ENCODE measurements around the gene CACNA2D4. TPM values are rescaled to one million over a fixed set of nuclear protein-coding genes. Genes with fewer than 3 reads are reported as not detected.

CACNA2D4 gene
- total RNA-seq, 1 donor from 2014 or later, result 0.58 TPM

- no peak overlapping the region for H3K4me3 ChIP-seq (ENCODE audit: low read depth, low read length)
- DNase-seq (ENCODE audit: low read depth), result no peak
- H3K36me3 ChIP-seq (ENCODE audit: control insufficient read depth, insufficient read depth, low read length), result no peaks in the 10 kb centered on the region
- H3K27me3 ChIP-seq (ENCODE audit: control insufficient read depth, insufficient read depth, low read length), result no peaks in the 10 kb centered on the region
- TF ChIP-seq CTCF (IDR thresholded peaks at IDR 0.05; ENCODE audit: insufficient read depth, low read length, poor library complexity, severe bottlenecking), result no peak
Measured at GRCh38 chr12:1857821-1858220, 60.6 kb downstream of the CACNA2D4 start.

- no peak for TF ChIP-seq CTCF (IDR thresholded peaks at IDR 0.05; ENCODE audit: insufficient read depth, low read length, poor library complexity, severe bottlenecking)
Measured at GRCh38 chr12:1857086-1857485, 61.4 kb downstream of the CACNA2D4 start.

GRCh38 chr12:1855241-1855640, 63.2 kb downstream of the CACNA2D4 start:
- H3K4me3 ChIP-seq (ENCODE audit: low read depth, low read length), result no peak overlapping the region
- no peaks in the 10 kb centered on the region for H3K27me3 ChIP-seq (ENCODE audit: control insufficient read depth, insufficient read depth, low read length)
- no peak for DNase-seq (ENCODE audit: low read depth)
- H3K36me3 ChIP-seq (ENCODE audit: control insufficient read depth, insufficient read depth, low read length), result no peaks in the 10 kb centered on the region
- TF ChIP-seq CTCF (IDR thresholded peaks at IDR 0.05; ENCODE audit: insufficient read depth, low read length, poor library complexity, severe bottlenecking), result no peak

More at GRCh38 chr12:1857086-1857485, 61.4 kb downstream of the CACNA2D4 start:
- H3K4me3 ChIP-seq (ENCODE audit: low read depth, low read length), result no peak overlapping the region
- no peaks in the 10 kb centered on the region for H3K27me3 ChIP-seq (ENCODE audit: control insufficient read depth, insufficient read depth, low read length)
- no peaks in the 10 kb centered on the region for H3K36me3 ChIP-seq (ENCODE audit: control insufficient read depth, insufficient read depth, low read length)
- no peak for DNase-seq (ENCODE audit: low read depth)

- Histone ChIP-seq H3K36me3 (ENCODE audit: control insufficient read depth, insufficient read depth, low read length) (no peaks in the 10 kb centered on the region), H3K27me3 (ENCODE audit: control insufficient read depth, insufficient read depth, low read length) (no peaks in the 10 kb centered on the region), H3K4me3 (ENCODE audit: low read depth, low read length) (no peak overlapping the region)
- DNase-seq (ENCODE audit: low read depth), result no peak
- no peak for TF ChIP-seq CTCF (IDR thresholded peaks at IDR 0.05; ENCODE audit: insufficient read depth, low read length, poor library complexity, severe bottlenecking)
Measured at GRCh38 chr12:1853716-1854115, 64.7 kb downstream of the CACNA2D4 start.

GRCh38 chr12:1852076-1852475, 66.4 kb downstream of the CACNA2D4 start:
- no peak for TF ChIP-seq CTCF (IDR thresholded peaks at IDR 0.05; ENCODE audit: insufficient read depth, low read length, poor library complexity, severe bottlenecking)
- Histone ChIP-seq H3K36me3 (ENCODE audit: control insufficient read depth, insufficient read depth, low read length) (no peaks in the 10 kb centered on the region), H3K4me3 (ENCODE audit: low read depth, low read length) (no peak overlapping the region), H3K27me3 (ENCODE audit: control insufficient read depth, insufficient read depth, low read length) (peaks cover 2% of the 10 kb centered on the region)
- no peak for DNase-seq (ENCODE audit: low read depth)

- DNase-seq (ENCODE audit: low read depth), result no peak
Measured at GRCh38 chr12:1851151-1851701, 67.2 kb downstream of the CACNA2D4 start.

More at GRCh38 chr12:1851151-1851701, 67.2 kb downstream of the CACNA2D4 start:
- H3K27me3 ChIP-seq (ENCODE audit: control insufficient read depth, insufficient read depth, low read length), result peaks cover 2% of the 10 kb centered on the region
- no peak overlapping the region for H3K4me3 ChIP-seq (ENCODE audit: low read depth, low read length)
- TF ChIP-seq CTCF (IDR thresholded peaks at IDR 0.05; ENCODE audit: insufficient read depth, low read length, poor library complexity, severe bottlenecking), result no peak
- no peaks in the 10 kb centered on the region for H3K36me3 ChIP-seq (ENCODE audit: control insufficient read depth, insufficient read depth, low read length)
